SK-N-SH (cell line): Measurements from ENCODE around the gene MYBBP1A. TPM values are rescaled to one million over a fixed set of nuclear protein-coding genes. Genes with fewer than 3 reads are reported as not detected.

Experiments
- CTCF ChIA-PET: fragments of 300-600, 350-600 bp; formaldehyde crosslinking; extraction: SDS; loops from one replicate; lab custom pipeline; 2021; lab: Yijun Ruan, JAX
- POLR2A ChIA-PET: fragments of 350-600 bp; sonication (Branson Sonifier 250); formaldehyde crosslinking; extraction: SDS; loops from one replicate; lab custom pipeline; 2020; ENCODE audit warnings: antibody characterized with exemption, inconsistent platforms; lab: Yijun Ruan, JAX
- DNase-seq: peaks from one replicate; pipeline ENCODE4 v3.0.0; 2012
- H2AFZ ChIP-seq: fragments of 200-600 bp; sonication (generic); 2 replicates; pipeline ENCODE4 v1.8.1; 2016; ENCODE audit warnings: antibody characterized with exemption, mild to moderate bottlenecking, low read depth
- H3F3A ChIP-seq: fragments of 200-600 bp; sonication (generic); replicated peaks from 2 replicates; pipeline ENCODE3; 2016; ENCODE audit warnings: antibody characterized with exemption, mild to moderate bottlenecking; ENCODE audit not compliant: insufficient read depth
- H3K27ac ChIP-seq, 2 experiments: fragments of 200-500 bp in 1 of 2; fragments of 200-600 bp in 1 of 2; sonication (Bioruptor generic) in 1 of 2; sonication (generic), shearing (Covaris generic) in 1 of 2; 2 replicates each; pipeline versions ENCODE4 v1.5.1 to v1.6.1; 2014 to 2016; ENCODE audit warnings: low read depth in 2 of 2, inconsistent platforms in 1 of 2, low read length in 1 of 2, mild to moderate bottlenecking in 1 of 2, mixed read lengths in 1 of 2
- H3K27me3 ChIP-seq: fragments of 200-600 bp; sonication (generic), shearing (Covaris generic); 2 replicates; pipeline ENCODE4 v1.6.1; 2016; ENCODE audit warnings: mixed run types; ENCODE audit not compliant: insufficient read depth
- H3K36me3 ChIP-seq, 2 experiments: fragments of 200-500 bp in 1 of 2; fragments of 200-600 bp in 1 of 2; sonication (Bioruptor generic) in 1 of 2; sonication (generic) in 1 of 2; replicated peaks in 1 of 2; 2 replicates each; pipeline versions ENCODE3 to v1.5.1; 2014 to 2016; ENCODE audit warnings: low read length in 1 of 2, mild to moderate bottlenecking in 1 of 2; ENCODE audit not compliant: insufficient read depth in 2 of 2, control insufficient read depth in 1 of 2
- H3K4me1 ChIP-seq, 2 experiments: fragments of 200-500 bp in 1 of 2; fragments of 200-600 bp in 1 of 2; sonication (Bioruptor generic) in 1 of 2; sonication (generic), shearing (Covaris generic) in 1 of 2; 2 replicates each; pipeline versions ENCODE4 v1.5.1 to v1.6.1; 2014 to 2016; ENCODE audit warnings: low read depth in 1 of 2, low read length in 1 of 2, mixed run types in 1 of 2; ENCODE audit not compliant: insufficient read depth in 2 of 2, control insufficient read depth in 1 of 2
- H3K4me2 ChIP-seq: fragments of 200-600 bp; sonication (generic), shearing (Covaris generic); 2 replicates; pipeline ENCODE4 v1.6.1; 2017; ENCODE audit warnings: mixed run types
- H3K4me3 ChIP-seq, 2 experiments: fragments of 200-500 bp in 1 of 2; fragments of 200-600 bp in 1 of 2; sonication (Bioruptor generic) in 1 of 2; sonication (generic), shearing (Covaris generic) in 1 of 2; 2 replicates each; pipeline versions ENCODE4 v1.5.1 to v1.8.1; 2014 to 2016; ENCODE audit warnings: low read depth in 2 of 2, inconsistent platforms in 1 of 2, low read length in 1 of 2, mild to moderate bottlenecking in 1 of 2, mixed read lengths in 1 of 2, moderate library complexity in 1 of 2
- H3K79me2 ChIP-seq: fragments of 200-600 bp; sonication (generic); 2 replicates; pipeline ENCODE4 v1.8.1; 2017; ENCODE audit warnings: mild to moderate bottlenecking; ENCODE audit not compliant: insufficient read depth
- H3K9ac ChIP-seq: fragments of 200-600 bp; sonication (generic); 2 replicates; pipeline ENCODE4 v1.6.1; 2017; ENCODE audit warnings: mixed run types
- H3K9me2 ChIP-seq: fragments of 200-600 bp; sonication (generic); 2 replicates; pipeline ENCODE4 v1.6.1; 2017; ENCODE audit warnings: mixed run types
- H3K9me3 ChIP-seq: fragments of 200-600 bp; sonication (generic); 2 replicates; pipeline ENCODE4 v1.6.1; 2017; ENCODE audit warnings: mixed run types, mild to moderate bottlenecking, moderate library complexity
- H4K20me1 ChIP-seq: fragments of 200-600 bp; sonication (generic); 2 replicates; pipeline ENCODE4 v1.6.1; 2017; ENCODE audit warnings: mild to moderate bottlenecking, mixed run types; ENCODE audit not compliant: insufficient read depth
- EP300 ChIP-seq, 2 experiments: IDR thresholded peaks; 2 replicates each; pipeline versions ENCODE4 v1.4.0 to v1.6.1; 2012; ENCODE audit warnings: borderline replicate concordance in 1 of 2, low read depth in 1 of 2, low read length in 1 of 2
- JUND ChIP-seq: IDR thresholded peaks from 2 replicates; pipeline ENCODE4 v1.4.0; 2012
- PBX3 ChIP-seq: IDR thresholded peaks from 2 replicates; pipeline ENCODE4; 2012
- YY1 ChIP-seq: IDR thresholded peaks from 2 replicates; pipeline ENCODE4 v1.4.0; 2012; ENCODE audit warnings: low read depth, mild to moderate bottlenecking
- WGBS: methylation state at CpG from one replicate; pipeline ENCODE4 v1.1.6; 2017; ENCODE audit warnings: low lambda C conversion rate; 5-methylcytosine and 5-hydroxymethylcytosine counted together
- polyA plus RNA-seq, 3 experiments: library from polyadenylated mRNA; depleted of rRNA; stranded (reverse); fragments of >200 nt; gene quantifications; 2 replicates each; pipeline ENCODE4 v1.2.3, GENCODE V29; 2012

The MYBBP1A gene
- polyA plus RNA-seq, 1 of the 3 experiments (the other 2 are of a cell fraction) = 93.0 TPM

- CTCF ChIA-PET = interaction anchor here (1.0 kb wide), 1 partner anchor 9 kb away, joined by 4 read pairs; the partner anchor contains the start of gene SPNS2
- H3K27me3 ChIP-seq = no peaks in the 10 kb centered on the region; the same call in 1 of the 2 replicates
- no peaks in the 10 kb centered on the region for H3K79me2 ChIP-seq
- peaks cover 0 to 4% of the 10 kb centered on the region in 2 experiments; a peak in 1 of 4 replicates for H3K4me1 ChIP-seq
- no peak overlapping the region for H3K4me2 ChIP-seq
- H3K36me3 ChIP-seq = no peaks in the 10 kb centered on the region
- no peak overlapping the region for H2AFZ ChIP-seq
- H3K27ac ChIP-seq = no peak overlapping the region
- DNase-seq = no peak
- no peak overlapping the region for H3K4me3 ChIP-seq
- H4K20me1 ChIP-seq = no peaks in the 10 kb centered on the region
- POLR2A ChIA-PET = no interaction called here
- no peaks in the 10 kb centered on the region for H3K9me2 ChIP-seq
- TF ChIP-seq EP300 (IDR thresholded peaks at IDR 0.05; ENCODE audit: borderline replicate concordance in 1 of 2, low read depth in 1 of 2, low read length in 1 of 2) (no peak), JUND (no peak), YY1 (no peak), PBX3 (no peak)
- WGBS = 71% methylated on average over 8 of the region's 15 CpGs
- no peaks in the 10 kb centered on the region for H3K9me3 ChIP-seq
- no peaks in the 10 kb centered on the region for H3F3A ChIP-seq
- H3K9ac ChIP-seq = no peak overlapping the region
Measured at GRCh38 chr17:4488989-4489595, 66.1 kb downstream of the MYBBP1A start.

Other genes with a start within 250 kb of the MYBBP1A start
- gene UBE2G1, start 188.7 kb downstream of the MYBBP1A start, polyA plus RNA-seq (2012; rRNA removed) = 23.2 and 26.2 TPM in 2 replicates
- gene SPNS3, start 121.4 kb downstream of the MYBBP1A start, polyA plus RNA-seq (2012; rRNA removed) = 0.05 TPM in 1 of 2 replicates, not detected in the other
- gene SPNS2, start 56.5 kb downstream of the MYBBP1A start, polyA plus RNA-seq (2012; rRNA removed) = 0.08 TPM in 1 of 2 replicates, not detected in the other
- gene GGT6, start 5.2 kb upstream of the MYBBP1A start, polyA plus RNA-seq (2012; rRNA removed) = not detected in 2 replicates
- not detected in 2 replicates for gene SMTNL2, start 29.1 kb upstream of the MYBBP1A start, polyA plus RNA-seq (2012; rRNA removed)
- gene ALOX15, start 86.3 kb upstream of the MYBBP1A start, polyA plus RNA-seq (2012; rRNA removed) = not detected in 2 replicates
- gene PELP1, start 148.8 kb upstream of the MYBBP1A start, polyA plus RNA-seq (2012; rRNA removed) = 12.2 and 21.8 TPM in 2 replicates
- 17.3 and 24.6 TPM in 2 replicates for gene ARRB2, start 155.2 kb upstream of the MYBBP1A start, polyA plus RNA-seq (2012; rRNA removed)
- 51.0 and 54.4 TPM in 2 replicates for gene MED11, start 176.0 kb upstream of the MYBBP1A start, polyA plus RNA-seq (2012; rRNA removed)
- gene ZMYND15, start 184.4 kb upstream of the MYBBP1A start, polyA plus RNA-seq (2012; rRNA removed) = 0.06 and 0.08 TPM in 2 replicates
- 3.4 and 4.3 TPM in 2 replicates for gene CXCL16, start 184.5 kb upstream of the MYBBP1A start, polyA plus RNA-seq (2012; rRNA removed)
- gene TM4SF5, start 216.5 kb upstream of the MYBBP1A start, polyA plus RNA-seq (2012; rRNA removed) = not detected in 2 replicates
- gene VMO1, start 231.0 kb upstream of the MYBBP1A start, polyA plus RNA-seq (2012; rRNA removed) = 0.76 and 1.3 TPM in 2 replicates
- not detected in 2 replicates for gene GLTPD2, start 233.6 kb upstream of the MYBBP1A start, polyA plus RNA-seq (2012; rRNA removed)
- 325 and 331 TPM in 2 replicates for gene PSMB6, start 240.8 kb upstream of the MYBBP1A start, polyA plus RNA-seq (2012; rRNA removed)